Frontal cortex (tissue), 4 donors: ENCODE measurements around the gene C1orf53. TPM values are rescaled to one million over a fixed set of nuclear protein-coding genes. Genes with fewer than 3 reads are reported as not detected.
"Not testable (repeated sequence)": the region's sequence is repeated elsewhere in the genome, so short reads cannot be mapped to it uniquely, and the experiment has no call there.

Experiments used
- DNase-seq, 2 donors: peaks; one replicate each; pipeline ENCODE4 v3.0.0; 2012; ENCODE audit warnings: low spot score in 2 of 2
- FAIRE-seq: peaks from 2 replicates; lab custom pipeline; 2012; peaks lifted over from hg19 to GRCh38; lab: Jason Lieb, UNC
- total RNA-seq: library from RNA; depleted of rRNA; stranded (reverse); fragments of >200 nt; gene quantifications from one replicate; pipeline ENCODE4 v1.2.3, GENCODE V29; 2014
- donor health status: control.
- donor health status: control.
- donor health status: control.

C1orf53 gene
- total RNA-seq, 1 donor from 2014 or later: 2.4 TPM

DNA sequence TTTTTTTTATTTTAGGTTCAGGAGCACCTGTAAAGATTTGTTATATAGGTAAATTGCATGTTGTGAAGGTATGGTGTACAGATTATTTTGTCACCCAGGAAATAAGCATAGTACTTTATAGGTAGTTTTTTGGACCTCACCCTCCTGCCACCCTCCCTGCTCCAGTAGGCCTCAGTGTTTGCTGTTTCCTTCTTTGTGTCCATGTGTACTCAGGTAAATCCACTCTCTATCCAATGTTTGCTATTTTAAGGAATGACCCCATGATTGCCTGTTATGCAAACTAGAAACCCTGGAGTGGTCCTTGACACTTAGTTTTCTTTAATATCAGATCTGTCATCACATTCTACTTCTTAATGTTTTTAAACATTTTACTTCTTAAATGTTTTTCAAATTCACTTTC lies 48.7 kb downstream of the C1orf53 start:
- FAIRE-seq (no peak), DNase-seq (no peak)

GRCh38 chr1:197951617-197952175 lies 49.3 kb downstream of the C1orf53 start:
- FAIRE-seq (no peak), DNase-seq (no peak)

DNA sequence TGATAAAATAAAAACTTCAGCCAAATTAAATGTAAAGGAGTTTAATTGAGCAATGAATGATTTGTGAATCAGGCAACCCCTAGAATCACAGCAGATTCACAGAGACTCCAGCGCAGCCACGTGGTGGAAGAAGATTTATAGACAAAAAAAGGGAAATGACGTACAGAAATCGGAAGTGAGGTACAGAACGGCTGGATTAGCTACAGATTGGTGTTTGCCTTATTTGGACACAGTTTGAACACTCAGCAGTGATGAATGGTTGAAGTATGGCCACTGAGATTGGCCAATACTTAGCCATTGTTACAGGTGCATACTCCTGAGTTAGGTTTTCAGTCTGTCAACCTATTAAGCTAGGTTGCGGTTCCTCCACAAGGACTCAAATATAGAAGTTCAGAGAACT lies 51.0 kb downstream of the C1orf53 start:
- not testable (repeated sequence) for DNase-seq, FAIRE-seq

DNA sequence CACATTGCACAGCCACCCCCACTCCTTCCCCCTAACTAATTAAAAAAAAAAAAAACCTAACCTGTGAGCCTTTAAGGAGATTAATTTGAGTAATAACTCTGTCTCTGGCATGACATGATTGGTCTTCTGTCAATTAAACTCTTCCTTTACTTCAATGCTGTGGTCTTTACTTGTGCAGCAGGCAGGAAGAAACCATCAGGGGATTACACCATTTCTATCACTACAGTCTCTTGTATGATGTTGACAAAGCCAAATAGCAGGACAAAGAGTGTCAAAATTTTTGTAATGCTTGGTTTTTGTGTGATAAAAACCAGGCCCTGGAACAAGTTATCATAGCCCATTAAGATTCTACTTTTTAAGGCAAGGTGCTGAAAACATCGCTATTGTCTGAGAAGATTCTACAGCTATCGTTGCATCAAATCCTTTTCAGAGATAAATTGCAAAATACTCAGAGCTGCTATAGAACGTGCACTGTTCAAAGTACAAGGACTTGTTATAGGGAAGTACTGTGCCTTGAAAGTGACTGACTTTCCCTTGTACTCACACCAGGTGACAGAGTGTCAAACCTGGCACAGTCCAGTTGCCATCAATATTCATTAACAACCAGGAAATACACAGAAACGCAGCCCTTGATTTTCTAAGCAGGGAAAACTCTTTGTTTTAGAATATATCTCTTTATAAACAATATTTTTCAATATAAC lies 52.4 kb downstream of the C1orf53 start:
- FAIRE-seq: no peak
- no peak for DNase-seq

DNA sequence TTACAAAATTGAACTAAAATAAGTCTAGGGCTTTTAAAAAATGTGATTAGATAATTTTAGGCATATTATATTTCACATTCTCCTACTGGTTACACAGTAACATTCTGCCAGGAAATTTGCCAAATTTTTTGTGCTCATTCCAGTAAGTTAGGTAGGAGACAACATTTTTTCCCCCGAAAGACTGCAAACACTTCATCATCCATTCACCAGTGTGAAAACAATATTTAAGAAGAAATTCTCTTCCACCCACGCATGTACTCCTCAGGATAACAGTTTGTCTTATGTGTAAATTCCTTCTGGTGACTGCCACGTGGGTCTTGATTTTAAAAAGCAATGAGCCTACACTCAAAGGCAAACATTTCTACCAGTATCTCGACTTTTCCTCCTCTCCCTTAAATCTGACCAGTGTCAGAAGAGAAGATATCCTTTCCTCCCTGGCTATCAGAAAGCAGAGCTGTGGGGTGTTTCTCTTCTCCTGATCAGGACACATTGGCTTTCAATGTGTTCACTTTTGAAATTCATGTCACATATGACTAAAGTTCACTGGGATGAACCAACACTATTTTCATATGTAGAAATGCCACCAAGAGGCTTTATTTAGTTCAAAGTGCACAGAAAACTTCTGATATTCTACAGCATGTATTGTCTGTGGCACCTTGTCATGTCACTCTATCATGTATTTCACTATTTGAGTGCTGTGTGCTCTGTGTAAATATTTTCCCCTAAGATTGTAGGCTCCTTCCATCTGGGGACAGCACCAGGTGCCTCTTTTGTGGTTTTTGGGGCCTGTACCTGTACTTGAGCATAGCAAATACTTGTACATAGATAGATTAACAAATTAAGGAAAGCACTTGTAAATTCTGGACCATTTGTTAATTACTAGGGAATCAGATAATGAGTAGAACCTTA lies 53.3 kb downstream of the C1orf53 start:
- FAIRE-seq: no peak

More for the DNA sequence above, 53.3 kb downstream of the C1orf53 start:
- no peak for DNase-seq

Other genes with a start within 250 kb of the C1orf53 start
- 43.6 TPM for gene DENND1B, start 127.2 kb upstream of the C1orf53 start, total RNA-seq
- gene LHX9, start 14.7 kb downstream of the C1orf53 start, total RNA-seq: 0.41 TPM